Transverse colon (tissue), 4 donors: ENCODE data around the gene CEP135. TPM values are rescaled to one million over a fixed set of nuclear protein-coding genes. Genes with fewer than 3 reads are reported as not detected.

Experiments used
- DNase-seq: peaks from one replicate; pipeline ENCODE4 v3.0.0-alpha.2; 2019
- H3K27ac ChIP-seq, 4 donors: fragments of 200-600 bp; sonication (generic); 2 replicates each; pipeline ENCODE4 v1.5.1; 2016 to 2018; ENCODE audit warnings: inconsistent platforms in 4 of 4
- H3K27me3 ChIP-seq: fragments of 200-600 bp; sonication (generic); 2 replicates; pipeline ENCODE4 v1.5.1; 2017; ENCODE audit warnings: inconsistent platforms
- H3K36me3 ChIP-seq, 4 donors: fragments of 200-600 bp; sonication (generic); 2 replicates each; pipeline ENCODE4 v1.5.1; 2017 to 2019; ENCODE audit warnings: inconsistent platforms in 4 of 4
- H3K4me1 ChIP-seq, 4 donors: fragments of 200-600 bp; sonication (generic); 2 replicates each; pipeline ENCODE4 v1.5.1; 2017 to 2020; ENCODE audit warnings: inconsistent platforms in 4 of 4
- H3K4me3 ChIP-seq, 4 donors: fragments of 200-600 bp; sonication (generic); 1 replicate in 1 of 4; 2 replicates in 3 of 4; pipeline versions ENCODE4 v1.5.1 to v1.6.1; 2017 to 2019; ENCODE audit warnings: inconsistent platforms in 4 of 4
- H3K9me3 ChIP-seq, 2 donors: fragments of 200-600 bp; sonication (generic); 2 replicates each; pipeline ENCODE4 v1.5.1; 2017 to 2019; ENCODE audit warnings: inconsistent platforms in 2 of 2
- CTCF ChIP-seq, 5 experiments: fragments of 200-600 bp in 3 of 5; fragments of 450-650 bp in 2 of 5; sonication (generic) in 3 of 5; IDR thresholded peaks; 1 replicate in 2 of 5; 2 replicates in 3 of 5; pipeline ENCODE4 v1.5.1; 2016 to 2017; ENCODE audit warnings: antibody characterized with exemption in 5 of 5, inconsistent platforms in 3 of 5, mild to moderate bottlenecking in 2 of 5, moderate library complexity in 1 of 5
- EP300 ChIP-seq: sonication (generic); formaldehyde crosslinking; IDR thresholded peaks from one replicate; pipeline ENCODE4 v1.6.1; 2017; ENCODE audit warnings: antibody characterized with exemption, low read depth
- POLR2A ChIP-seq: fragments of 450-650 bp; IDR thresholded peaks from one replicate; pipeline ENCODE4 v1.6.1; 2016; ENCODE audit warnings: antibody characterized with exemption, mild to moderate bottlenecking, moderate library complexity
- POLR2AphosphoS5 ChIP-seq, 3 donors: sonication (generic); formaldehyde crosslinking; IDR thresholded peaks; one replicate each; pipeline ENCODE4 v1.6.1; 2016; ENCODE audit warnings: antibody characterized with exemption in 3 of 3
- WGBS, 2 donors: methylation state at CpG; one replicate each; pipeline ENCODE4 v1.1.5; 2018; ENCODE audit warnings: low coverage in 1 of 2; 5-methylcytosine and 5-hydroxymethylcytosine counted together
- in situ Hi-C, 4 donors: fragments of 200-750 bp; cut with MboI; loops; one replicate each; pipeline versions ENCODE4 v1.15.0 to v1.15.1; 2017; ENCODE audit warnings: low sequenced_read_pairs in 3 of 4, low pct_ligation_motif_present in 1 of 4, low pct_unique_long_range_greater_than_20kb in 1 of 4
- intact Hi-C: fragments of 100-400 bp; cut with DNase I; formaldehyde crosslinking; loops from one replicate; pipeline ENCODE4 v1.15.1; 2023; ENCODE audit warnings: low total_unique reads
- total RNA-seq, 4 donors: library from RNA; depleted of rRNA; stranded (reverse); fragments of >200 nt; gene quantifications; one replicate each; pipeline ENCODE4 v1.1.0, GENCODE V29; 2016

CEP135 gene
- total RNA-seq, 4 donors from 2014 or later, result 4.5 to 18.0 (median 9.9) TPM

GRCh38 chr4:55904576-55904975, 44.2 kb upstream of the CEP135 start:
- no peaks in the 10 kb centered on the region for H3K27me3 ChIP-seq
- no peak for TF ChIP-seq CTCF (IDR thresholded peaks at IDR 0.05)
- no peak for TF ChIP-seq POLR2A
- no peak for TF ChIP-seq EP300
- TF ChIP-seq POLR2AphosphoS5 (IDR thresholded peaks at IDR 0.05), result no peak
- H3K4me1 ChIP-seq, result peaks cover 0 to 5% (median 0%) of the 10 kb centered on the region in 4 donors
- intact Hi-C loops (no loop called here), in situ Hi-C loops (no loop called here)
- no peak overlapping the region for H3K27ac ChIP-seq
- no peak for DNase-seq
- no peak overlapping the region for H3K4me3 ChIP-seq
- no peaks in the 10 kb centered on the region for H3K9me3 ChIP-seq
- peaks cover 0 to 41% (median 11%) of the 10 kb centered on the region in 4 donors for H3K36me3 ChIP-seq

DNA sequence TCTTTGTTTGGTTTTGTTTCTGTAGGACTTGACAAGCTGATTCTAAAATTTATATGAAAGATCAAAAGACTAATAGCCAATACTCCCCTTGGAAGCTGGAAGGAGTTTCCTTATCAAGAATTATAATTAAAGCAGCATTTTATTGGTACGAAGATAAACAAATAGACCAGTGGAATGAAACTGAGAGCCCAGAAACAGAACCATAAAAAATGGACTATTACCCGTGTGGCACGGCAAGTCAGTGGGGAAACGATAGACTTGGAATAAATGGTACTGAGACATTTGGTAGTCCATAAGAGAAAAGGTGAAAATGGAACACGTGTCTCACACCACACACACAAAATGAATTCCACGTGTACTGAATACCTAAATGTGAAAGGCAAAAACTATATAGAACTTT, 42.4 kb upstream of the CEP135 start:
- no peak for TF ChIP-seq POLR2AphosphoS5 (IDR thresholded peaks at IDR 0.05)
- TF ChIP-seq POLR2A, result no peak
- no peak for TF ChIP-seq CTCF (IDR thresholded peaks at IDR 0.05)
- DNase-seq, result no peak
- in situ Hi-C loops, result no loop called here
- no peak overlapping the region for H3K27ac ChIP-seq
- peaks cover 0 to 5% (median 0%) of the 10 kb centered on the region in 4 donors for H3K4me1 ChIP-seq
- H3K27me3 ChIP-seq, result no peaks in the 10 kb centered on the region
- 54 to 63% methylated on average over 6 of the region's 6 CpGs for WGBS, 2 donors
- H3K9me3 ChIP-seq, result no peaks in the 10 kb centered on the region
- H3K4me3 ChIP-seq, result no peak overlapping the region
- peaks cover 0 to 24% (median 7%) of the 10 kb centered on the region in 4 donors for H3K36me3 ChIP-seq
- intact Hi-C loops, result no loop called here

GRCh38 chr4:55906989-55907388, 41.8 kb upstream of the CEP135 start:
- H3K36me3 ChIP-seq, result peaks cover 0 to 20% (median 7%) of the 10 kb centered on the region in 4 donors
- H3K4me3 ChIP-seq, result no peak overlapping the region
- TF ChIP-seq CTCF (IDR thresholded peaks at IDR 0.05), result no peak
- no peak for TF ChIP-seq EP300
- no peak for TF ChIP-seq POLR2A
- no peak for TF ChIP-seq POLR2AphosphoS5 (IDR thresholded peaks at IDR 0.05)
- H3K9me3 ChIP-seq, result no peaks in the 10 kb centered on the region
- in situ Hi-C loops (no loop called here), intact Hi-C loops (no loop called here)
- no peak overlapping the region for H3K27ac ChIP-seq
- H3K27me3 ChIP-seq, result no peaks in the 10 kb centered on the region
- H3K4me1 ChIP-seq, result peaks cover 0 to 5% (median 0%) of the 10 kb centered on the region in 4 donors
- 72 to 92% methylated on average over 2 to 3 of the region's 3 CpGs for WGBS, 2 donors
- no peak for DNase-seq

DNA sequence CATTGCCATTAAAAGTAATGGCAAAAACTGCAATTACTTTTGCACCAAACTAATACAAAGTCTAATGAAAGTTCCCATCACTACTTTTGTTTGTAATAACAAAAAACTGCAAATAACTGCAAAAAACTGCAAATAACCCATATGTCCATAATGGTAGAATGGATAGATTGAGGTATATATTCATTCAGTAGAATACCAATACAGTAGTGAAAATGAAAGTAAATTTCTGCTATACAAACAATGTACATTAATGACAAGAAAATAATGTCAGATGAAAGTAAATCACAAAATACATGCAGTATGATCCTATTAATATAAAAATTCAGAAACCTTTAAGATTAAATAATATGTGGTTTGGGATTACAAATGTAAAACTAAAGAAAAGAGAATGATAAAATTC, 41.3 kb upstream of the CEP135 start:
- Histone ChIP-seq H3K27ac (no peak overlapping the region), H3K36me3 (peaks cover 0 to 20% (median 5%) of the 10 kb centered on the region in 4 donors), H3K9me3 (no peaks in the 10 kb centered on the region), H3K4me1 (peaks cover 0 to 5% (median 0%) of the 10 kb centered on the region in 4 donors), H3K27me3 (no peaks in the 10 kb centered on the region), H3K4me3 (no peak overlapping the region)
- in situ Hi-C loops, result no loop called here
- no peak for DNase-seq
- intact Hi-C loops, result no loop called here
- TF ChIP-seq POLR2AphosphoS5 (IDR thresholded peaks at IDR 0.05) (no peak), CTCF (IDR thresholded peaks at IDR 0.05) (no peak), EP300 (no peak), POLR2A (no peak)
